HG03039 (cell line): ENCODE results near the gene ENPP7.

ENCODE experiments used
- ATAC-seq: cut with Tn5 transposase; IDR thresholded peaks from one replicate; pipeline ENCODE4 v1.9.1; 2021; ENCODE audit warnings: mild to moderate bottlenecking, moderate library complexity; ENCODE audit not compliant: unreplicated experiment

Gene ENPP7

GRCh38 chr17:79702550-79703236, 28.1 kb upstream of the ENPP7 start:
- no peak for ATAC-seq

DNA sequence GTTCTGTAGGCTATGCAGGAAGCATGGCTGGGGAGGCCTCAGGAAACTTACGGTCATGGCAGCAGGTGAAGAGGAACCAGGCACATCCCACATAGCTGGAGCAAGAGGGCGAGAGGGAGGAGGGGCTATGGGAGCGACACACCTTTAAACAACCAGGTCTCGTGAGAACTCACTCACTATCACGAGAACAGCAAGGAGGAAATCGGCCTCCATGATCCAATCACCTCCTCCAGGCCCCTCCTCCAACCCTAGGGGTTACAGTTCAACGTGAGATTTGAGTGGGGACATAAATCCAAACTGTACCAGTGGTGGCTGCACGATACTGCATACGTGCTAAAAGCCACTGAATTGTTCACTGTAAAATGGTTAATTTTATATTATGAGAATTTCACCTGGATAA, 26.1 kb upstream of the ENPP7 start:
- ATAC-seq = no peak

DNA sequence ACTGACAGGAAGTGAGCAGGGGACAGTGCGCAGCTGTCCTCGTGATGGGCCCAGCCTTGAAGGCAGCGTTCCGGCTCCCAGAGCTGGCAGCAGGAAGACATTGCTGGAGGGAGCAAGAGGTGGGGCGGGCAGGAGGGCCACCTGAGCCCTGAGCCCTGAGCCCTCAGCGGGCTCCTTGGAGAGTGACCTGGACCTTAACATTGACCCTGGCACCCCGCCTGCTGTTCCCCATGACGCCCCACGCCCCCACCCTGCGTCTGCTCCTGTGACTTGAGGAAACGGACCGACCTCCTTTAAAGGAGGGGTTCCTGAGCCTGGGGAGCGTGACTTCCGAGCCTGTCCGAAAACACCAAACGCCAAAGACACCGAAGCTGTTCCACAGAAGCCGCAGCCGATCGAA, 25.1 kb upstream of the ENPP7 start:
- ATAC-seq = no peak

- ATAC-seq = no peak
These were observed 23.6 kb upstream of the ENPP7 start for GRCh38 chr17:79706931-79707850.

GRCh38 chr17:79707931-79708891, 22.5 kb upstream of the ENPP7 start:
- no peak for ATAC-seq

GRCh38 chr17:79711715-79712305, 18.9 kb upstream of the ENPP7 start:
- ATAC-seq = no peak

DNA sequence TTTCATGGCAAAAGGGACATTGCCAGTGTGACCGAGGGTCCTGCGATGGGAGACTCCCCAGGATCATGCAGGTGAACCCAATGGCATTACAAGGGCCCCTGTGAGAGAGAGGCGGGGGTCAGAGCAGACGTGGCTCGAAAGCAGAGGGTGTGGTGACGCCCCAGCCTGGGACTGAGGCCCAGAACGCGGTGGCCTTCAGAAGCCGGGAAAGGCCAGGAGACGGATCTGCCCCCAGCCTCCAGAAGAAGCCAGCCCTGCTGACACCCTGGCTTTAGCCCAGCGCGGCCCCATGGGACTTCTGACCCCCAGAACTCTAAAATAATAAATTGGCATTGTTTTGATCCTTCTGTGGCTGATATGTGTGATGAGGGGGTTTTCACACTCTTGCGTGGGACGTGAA, 17.4 kb upstream of the ENPP7 start:
- ATAC-seq = no peak

DNA sequence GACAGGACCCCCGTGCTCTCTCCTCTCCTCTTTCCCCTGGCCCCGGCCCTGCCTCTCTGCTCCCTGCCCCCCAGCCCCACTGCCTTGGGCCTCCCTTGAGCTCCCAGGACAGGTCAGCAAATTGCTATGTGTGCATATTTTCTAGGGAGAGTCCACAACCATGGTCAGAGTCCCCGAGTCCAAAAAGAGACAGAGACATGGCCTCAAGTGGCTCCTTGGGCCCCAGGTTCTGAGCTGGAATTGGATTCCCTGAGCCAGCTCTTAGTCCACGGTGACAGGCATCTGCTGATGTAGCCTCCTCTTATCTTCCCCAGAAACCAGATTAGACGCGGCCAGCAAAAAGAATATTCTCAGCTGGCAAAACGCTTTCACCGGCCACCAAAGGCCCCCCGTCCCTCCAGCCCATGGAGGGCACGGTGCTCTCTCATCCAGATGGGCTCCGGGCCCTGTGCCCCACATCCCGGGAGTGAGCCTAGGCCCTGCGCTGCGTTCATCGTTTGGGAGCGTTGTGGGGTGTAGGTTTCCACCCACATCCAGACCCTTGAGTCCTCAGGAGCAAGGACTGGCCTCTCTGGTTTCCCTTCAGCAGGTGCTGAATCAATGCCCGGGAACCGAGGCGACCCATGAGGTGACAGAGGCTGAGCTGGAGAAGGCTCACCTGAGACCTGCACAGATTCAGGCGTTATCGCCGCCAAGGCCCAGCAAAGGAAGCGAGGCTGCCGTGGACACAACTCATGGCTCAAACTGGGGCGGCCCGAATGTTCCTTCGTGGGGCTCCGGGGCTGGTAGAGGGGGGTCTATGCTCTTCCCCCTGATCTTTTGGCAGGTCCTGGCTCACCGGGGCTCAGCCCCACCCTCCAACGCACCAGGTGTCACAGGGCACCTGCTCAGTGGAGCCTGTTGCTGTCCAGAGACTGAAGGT, 16.3 kb upstream of the ENPP7 start:
- ATAC-seq = no peak

DNA sequence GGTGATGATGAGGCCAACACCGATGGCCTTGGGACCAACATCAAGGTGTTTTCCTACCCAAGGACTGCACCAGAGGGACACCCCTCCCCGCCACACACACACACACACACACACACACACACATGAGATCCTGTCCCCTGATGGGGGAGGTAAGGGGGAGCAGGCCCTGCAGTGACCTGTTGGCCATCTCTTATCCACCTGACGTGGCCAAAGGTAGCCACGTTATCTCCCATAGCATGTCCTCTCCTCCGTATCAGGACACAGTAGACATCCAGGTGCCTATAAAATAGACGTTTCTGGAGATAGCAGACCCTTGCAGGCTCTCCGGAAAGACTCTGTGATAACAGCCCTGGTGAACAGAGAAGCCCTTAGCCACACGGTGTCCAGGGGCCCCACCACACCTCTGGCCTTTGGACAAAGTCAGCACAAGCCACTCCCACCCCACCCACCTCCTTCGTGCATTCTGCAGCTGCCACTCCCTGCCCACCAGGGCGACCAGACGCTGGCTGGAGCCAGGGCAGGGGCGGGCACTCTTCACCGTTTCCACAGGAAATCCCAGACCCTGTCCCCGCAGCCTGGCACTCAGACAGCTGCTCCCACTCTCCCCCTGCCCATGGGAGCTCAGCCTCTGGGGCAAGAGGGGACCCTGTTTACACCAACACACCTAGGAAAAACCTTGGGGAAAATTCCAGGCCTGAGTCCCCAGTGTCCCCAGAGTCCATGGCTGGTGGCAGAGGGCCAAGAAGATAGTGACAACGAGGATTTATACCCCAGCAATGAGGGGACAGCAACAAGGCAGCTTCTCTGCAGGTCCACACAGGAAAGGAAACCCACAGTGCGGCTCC, 15.4 kb upstream of the ENPP7 start:
- ATAC-seq = no peak

DNA sequence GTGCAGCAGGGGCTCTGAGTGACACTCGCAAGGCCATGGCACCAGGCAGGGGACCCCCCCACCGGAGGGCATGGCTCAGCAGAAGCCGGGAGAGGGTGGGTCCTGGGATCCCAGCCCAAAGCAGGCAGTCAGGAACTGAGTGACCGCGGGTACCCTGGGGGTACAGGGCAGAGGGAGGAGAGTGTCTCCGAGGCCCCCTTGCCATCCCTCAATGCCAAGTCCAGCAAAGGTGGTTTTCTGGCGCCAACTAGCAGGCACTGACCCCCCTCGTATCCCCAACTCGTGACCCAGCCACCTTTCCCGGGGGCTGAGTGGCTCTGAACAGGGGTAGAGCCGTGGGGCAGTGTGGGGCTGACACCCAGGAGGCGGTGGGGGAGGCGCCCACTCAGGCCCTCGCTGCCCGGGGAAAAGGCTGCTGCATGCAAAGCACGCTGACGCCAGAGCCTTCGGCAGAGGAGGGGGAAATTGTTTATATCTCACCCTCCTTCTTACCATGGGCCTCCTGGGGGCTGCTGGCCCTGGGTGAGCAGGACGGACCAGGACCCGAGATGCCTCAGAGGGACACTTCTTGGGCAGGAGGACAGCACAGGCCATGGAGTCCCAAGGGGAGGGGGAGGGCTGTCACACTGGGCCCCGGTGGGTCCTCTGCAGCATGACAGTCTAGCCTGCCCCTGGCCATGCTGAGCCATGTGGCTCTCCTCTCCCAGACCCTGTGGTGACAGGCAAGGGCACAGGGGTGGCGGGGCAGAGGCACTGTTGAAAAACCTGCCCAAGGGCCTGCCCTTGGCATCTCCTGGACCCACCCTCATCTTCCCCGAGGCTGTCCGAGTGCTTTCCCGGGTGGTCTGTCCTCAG, 14.6 kb upstream of the ENPP7 start:
- ATAC-seq = no peak

- ATAC-seq = no peak
These were observed 9.9 kb upstream of the ENPP7 start for GRCh38 chr17:79720705-79721292.

DNA sequence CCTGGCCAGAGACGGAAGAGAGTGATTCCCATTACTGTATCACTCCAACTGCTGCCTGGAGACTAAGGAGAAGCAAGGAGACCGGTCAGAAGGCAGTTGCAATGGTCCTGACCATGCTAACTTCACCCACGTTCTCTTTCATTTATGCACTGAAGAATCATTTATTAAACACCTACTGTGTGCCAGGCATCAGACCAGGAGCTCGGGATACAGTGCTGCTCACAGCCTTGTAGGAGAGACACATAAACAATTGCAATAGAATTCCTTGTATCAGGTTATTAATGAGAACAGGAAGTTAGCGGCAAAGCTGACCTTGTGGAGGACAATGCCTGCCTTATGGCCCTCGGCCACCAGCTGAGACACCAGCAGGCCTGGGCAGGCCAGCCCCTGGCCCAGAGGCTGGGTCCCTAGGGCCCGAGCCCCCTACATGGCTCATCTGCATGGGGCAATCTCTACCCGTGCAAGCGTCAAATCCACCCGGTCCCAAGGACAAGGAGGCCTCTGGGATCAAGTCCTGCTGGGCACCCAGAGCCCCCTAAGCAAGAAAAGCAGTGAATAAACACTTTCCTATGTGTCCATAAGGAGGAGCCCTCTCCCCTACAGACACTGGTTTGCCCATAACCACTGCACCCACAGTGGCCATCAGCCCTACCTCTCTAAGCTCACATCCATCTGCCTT, 8.6 kb upstream of the ENPP7 start:
- ATAC-seq = no peak

- no peak for ATAC-seq
These were observed 8.0 kb upstream of the ENPP7 start for GRCh38 chr17:79722787-79723186.

DNA sequence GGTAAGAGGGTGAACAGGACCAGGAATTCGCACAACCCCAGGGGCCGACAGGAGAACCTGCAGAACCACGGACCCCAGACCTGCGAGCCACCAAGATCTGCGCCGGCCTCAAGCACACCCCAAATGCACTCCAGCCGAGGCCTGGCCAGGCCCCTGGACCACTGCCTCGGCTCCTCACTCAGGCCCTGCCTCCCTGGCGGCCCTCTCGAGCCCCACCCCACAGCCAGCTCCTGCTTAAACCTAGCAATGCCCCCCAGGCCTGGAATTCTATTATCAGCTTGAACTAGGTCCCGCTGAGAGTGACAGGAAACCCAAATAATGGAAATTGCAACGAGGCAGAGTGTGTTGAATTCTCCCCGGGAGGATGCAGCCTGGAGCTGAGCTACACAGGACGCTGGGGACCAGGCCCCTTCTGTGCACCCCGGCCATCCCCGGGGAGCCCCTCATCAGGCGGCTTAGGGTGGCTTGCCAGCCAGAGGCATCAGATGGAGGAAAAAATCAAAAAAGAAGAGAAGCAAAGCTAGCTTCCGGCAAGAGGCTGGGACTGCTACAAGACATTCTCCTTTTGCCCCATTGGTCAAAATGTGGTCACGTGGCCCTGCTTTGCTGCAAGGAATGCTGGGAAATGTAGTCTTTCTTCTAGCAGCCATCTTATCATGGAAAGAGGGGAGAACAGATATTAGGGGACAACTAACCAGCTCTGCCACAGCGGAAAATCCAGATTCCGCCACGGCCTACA, 2.4 kb upstream of the ENPP7 start:
- ATAC-seq = no peak

DNA sequence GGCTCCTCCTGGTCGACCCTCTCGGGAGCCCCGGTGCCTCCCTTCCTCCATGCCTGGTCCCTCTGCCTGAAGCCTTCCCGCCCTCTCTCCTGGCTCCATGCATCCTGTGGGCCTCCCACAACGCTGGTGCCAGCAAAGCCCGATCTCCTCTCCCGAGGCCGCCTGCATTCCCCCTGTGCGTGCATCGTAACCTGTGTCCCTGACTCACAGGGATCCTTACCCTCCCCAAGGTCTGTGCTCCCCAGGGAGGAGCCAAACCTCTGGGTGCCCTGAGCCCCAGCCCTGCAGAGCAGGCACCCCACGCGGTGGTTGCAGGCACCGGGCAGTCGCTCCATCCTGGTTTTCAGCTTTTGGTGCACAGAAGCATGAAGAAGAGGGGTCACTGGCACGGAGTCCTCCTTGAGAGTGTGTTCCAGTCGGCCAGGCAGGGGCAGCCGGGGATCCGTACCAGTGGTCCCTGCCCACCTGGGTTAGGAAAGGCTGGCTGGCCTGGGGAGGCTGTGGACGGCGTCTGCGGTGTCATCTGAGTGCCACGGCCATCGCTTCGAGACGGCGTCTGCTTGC, 1.8 kb upstream of the ENPP7 start:
- ATAC-seq = no peak

GRCh38 chr17:79729761-79730160, 982 bp upstream of the ENPP7 start:
- ATAC-seq = no peak
